Activated T-helper 1 cell treated with anti-CD3 and anti-CD28 coated beads, Interleukin-12 subunit alpha, Interleukin-12 subunit beta, Interleukin-2, Interleukin-4 antibody, amounts not matched to agents 30 ng/mL and 10 ng/mL and 1 ng/mL, durations not matched to agents 14 hours and 24 hours and 36 hours (primary cell): ENCODE data around the gene PSTPIP1. TPM values are rescaled to one million over a fixed set of nuclear protein-coding genes. Genes with fewer than 3 reads are reported as not detected.
A peak's percentile ranks its signal among the peaks of the same experiment; 100 is the strongest.

Experiments used
- DNase-seq: peaks from one replicate; pipeline ENCODE4 v3.0.0; 2021; ENCODE audit warnings: low spot score
- H3K27ac Mint-ChIP-seq: one replicate; pipeline ENCODE4 v1.8.0; 2021; ENCODE audit warnings: mild to moderate bottlenecking, mixed read lengths
- H3K27me3 Mint-ChIP-seq: one replicate; pipeline ENCODE4 v1.8.0; 2022; ENCODE audit warnings: mild to moderate bottlenecking, moderate library complexity, mixed read lengths; ENCODE audit not compliant: insufficient read depth
- H3K36me3 Mint-ChIP-seq: one replicate; pipeline ENCODE4 v1.8.0; 2021; ENCODE audit warnings: low read depth, mixed read lengths
- H3K4me1 Mint-ChIP-seq: one replicate; pipeline ENCODE4 v1.8.0; 2021; ENCODE audit warnings: low read depth, mixed read lengths
- H3K4me3 Mint-ChIP-seq: one replicate; pipeline ENCODE4 v1.8.0; 2021; ENCODE audit warnings: mild to moderate bottlenecking, moderate library complexity, mixed read lengths
- H3K9me3 Mint-ChIP-seq: one replicate; pipeline ENCODE4 v1.8.0; 2021; ENCODE audit warnings: mixed read lengths
- intact Hi-C: fragments of 100-400 bp; cut with micrococcal nuclease; formaldehyde crosslinking; loops from one replicate; pipeline ENCODE4 v1.15.1; 2024
- total RNA-seq: library from RNA; stranded (reverse); gene quantifications from 2 replicates; pipeline ENCODE4 v1.2.3, GENCODE V29; 2022

PSTPIP1 gene
- total RNA-seq, 1 donor from 2014 or later = 226 TPM

DNA sequence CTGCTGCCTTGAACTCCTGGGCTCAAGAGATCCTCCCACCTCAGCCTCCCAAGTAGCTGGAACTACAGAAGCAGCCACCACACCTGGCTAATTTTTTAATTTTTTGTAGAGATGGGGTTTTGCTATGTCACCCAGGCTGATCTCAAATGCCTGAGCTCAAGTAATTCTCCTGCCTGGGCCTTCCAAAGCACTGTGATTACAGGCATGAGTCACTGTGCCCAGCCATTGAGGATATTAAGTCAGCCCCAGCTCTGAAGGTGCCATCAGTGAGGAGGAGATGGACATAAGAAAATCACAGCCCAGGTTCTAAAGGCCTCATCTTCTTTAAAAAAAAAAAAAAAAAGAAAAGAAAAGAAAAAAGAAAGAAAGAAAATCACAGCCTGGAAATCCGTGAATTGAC is 26.6 kb upstream of the PSTPIP1 start:
- no peak overlapping the region for H3K4me3 Mint-ChIP-seq
- no peak for DNase-seq
- H3K9me3 Mint-ChIP-seq = no peaks in the 10 kb centered on the region
- H3K27me3 Mint-ChIP-seq = peaks cover 13% of the 10 kb centered on the region
- intact Hi-C loops = no loop called here
- H3K4me1 Mint-ChIP-seq = no peaks in the 10 kb centered on the region
- no peak overlapping the region for H3K27ac Mint-ChIP-seq
- no peaks in the 10 kb centered on the region for H3K36me3 Mint-ChIP-seq

DNA sequence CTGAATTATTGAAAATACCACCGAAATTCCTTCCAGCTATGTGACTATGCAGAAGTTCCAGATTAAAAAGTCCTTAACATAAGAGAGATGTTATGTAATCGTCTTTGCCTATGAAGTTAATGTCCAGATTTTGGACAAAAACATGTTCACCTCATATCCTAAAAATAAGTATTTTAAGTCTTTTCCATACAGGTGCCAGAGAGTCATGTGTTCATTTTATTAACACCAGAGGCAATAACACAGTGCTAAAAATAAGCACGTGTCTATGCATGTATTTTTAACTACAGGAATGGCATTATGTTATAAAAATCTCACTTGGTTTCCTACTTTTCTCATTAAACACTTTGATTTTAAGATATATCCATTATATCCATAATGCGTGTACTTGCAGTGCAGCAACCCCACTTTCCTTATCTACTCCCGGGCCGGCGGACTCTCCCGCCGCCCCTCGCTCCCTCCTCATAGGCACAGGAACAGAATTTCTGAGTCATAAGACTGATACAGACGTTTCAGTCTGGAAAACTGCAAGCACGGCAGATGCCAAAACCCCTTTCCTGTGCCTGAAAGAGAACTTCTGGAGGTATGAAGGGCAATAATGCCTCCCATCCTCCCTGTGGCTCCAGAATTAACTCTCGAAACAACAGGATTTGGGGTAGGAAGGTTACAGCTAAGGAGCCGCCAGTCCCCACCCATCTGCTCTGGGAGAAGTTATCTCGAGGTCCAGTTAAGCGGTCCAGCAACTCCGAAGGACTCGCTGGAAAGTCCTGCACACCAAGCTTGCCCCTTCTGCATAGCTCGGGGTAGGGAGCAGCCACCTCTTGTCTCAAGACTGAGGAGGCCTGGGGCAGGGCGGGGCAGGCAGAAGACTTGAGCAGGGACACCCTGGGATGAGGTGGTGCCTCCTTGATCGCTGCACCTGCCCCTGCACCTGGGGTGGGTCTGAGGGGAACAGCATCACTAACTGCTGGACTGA is 22.3 kb upstream of the PSTPIP1 start:
- peaks cover 4% of the 10 kb centered on the region for H3K27me3 Mint-ChIP-seq

DNA sequence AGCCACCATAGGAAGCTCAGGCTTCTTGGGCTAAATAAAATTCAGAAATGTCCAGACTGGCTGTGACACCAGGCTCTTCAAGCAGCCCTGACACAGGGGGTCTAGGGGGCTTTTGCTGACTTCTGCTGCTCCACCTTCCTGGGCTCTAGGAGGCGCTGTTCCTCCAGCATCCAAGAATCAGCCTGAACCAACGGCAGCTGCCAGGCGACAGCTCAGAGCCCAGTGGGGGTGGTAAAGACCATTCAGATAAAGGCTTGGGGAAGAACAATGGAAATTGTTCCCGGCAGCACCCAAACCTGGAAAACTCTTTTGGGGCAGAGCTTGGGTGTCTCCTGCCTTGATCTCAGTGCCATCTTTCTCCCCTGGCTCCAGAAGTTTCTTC is 21.6 kb upstream of the PSTPIP1 start:
- intact Hi-C loops = loop anchor here (1.0 to 5.0 kb wide), 5 partner anchors 40 to 524 kb away; no protein-coding TSS in a partner anchor
- H3K27me3 Mint-ChIP-seq = peaks cover 4% of the 10 kb centered on the region
- no peak overlapping the region for H3K27ac Mint-ChIP-seq

More for the DNA sequence above, 22.3 kb upstream of the PSTPIP1 start:
- Mint-ChIP-seq H3K4me3 (no peak overlapping the region), H3K9me3 (no peaks in the 10 kb centered on the region), H3K36me3 (no peaks in the 10 kb centered on the region), H3K27ac (no peak overlapping the region), H3K4me1 (peaks cover 30% of the 10 kb centered on the region)
- DNase-seq = no peak
- intact Hi-C loops = loop anchor here (1.0 to 5.0 kb wide), 5 partner anchors 41 to 525 kb away; no protein-coding TSS in a partner anchor

DNA sequence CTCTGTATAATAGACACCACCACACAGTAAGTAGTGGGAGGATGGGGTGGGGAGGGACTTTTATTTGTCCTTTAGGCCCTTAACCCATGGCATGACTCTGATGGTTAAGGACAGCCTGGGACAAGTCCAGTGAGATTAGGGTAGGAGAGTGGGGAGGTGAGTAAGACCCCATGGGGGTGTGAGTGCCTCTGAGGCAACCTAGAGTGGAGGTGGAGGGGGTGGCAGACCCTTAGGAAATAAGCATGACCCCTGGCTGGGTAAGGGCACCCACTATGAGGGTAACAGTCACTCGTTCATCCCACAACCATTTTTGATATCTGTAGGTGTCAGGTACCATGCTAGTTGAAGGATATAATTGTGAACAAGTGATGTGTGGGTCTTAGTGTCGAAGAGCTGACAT is 21.0 kb upstream of the PSTPIP1 start:
- peaks cover 4% of the 10 kb centered on the region for H3K36me3 Mint-ChIP-seq
- DNase-seq = no peak
- intact Hi-C loops = loop anchor here (1.0 to 5.0 kb wide), 6 partner anchors 39 to 569 kb away; no protein-coding TSS in a partner anchor
- peaks cover 38% of the 10 kb centered on the region for H3K4me1 Mint-ChIP-seq
- H3K9me3 Mint-ChIP-seq = peaks cover 4% of the 10 kb centered on the region
- no peak overlapping the region for H3K27ac Mint-ChIP-seq
- peaks cover 4% of the 10 kb centered on the region for H3K27me3 Mint-ChIP-seq
- H3K4me3 Mint-ChIP-seq = no peak overlapping the region

More for the DNA sequence above, 21.6 kb upstream of the PSTPIP1 start:
- no peak for DNase-seq
- no peak overlapping the region for H3K4me3 Mint-ChIP-seq
- peaks cover 2% of the 10 kb centered on the region for H3K36me3 Mint-ChIP-seq
- peaks cover 2% of the 10 kb centered on the region for H3K9me3 Mint-ChIP-seq
- H3K4me1 Mint-ChIP-seq = peaks cover 36% of the 10 kb centered on the region

DNA sequence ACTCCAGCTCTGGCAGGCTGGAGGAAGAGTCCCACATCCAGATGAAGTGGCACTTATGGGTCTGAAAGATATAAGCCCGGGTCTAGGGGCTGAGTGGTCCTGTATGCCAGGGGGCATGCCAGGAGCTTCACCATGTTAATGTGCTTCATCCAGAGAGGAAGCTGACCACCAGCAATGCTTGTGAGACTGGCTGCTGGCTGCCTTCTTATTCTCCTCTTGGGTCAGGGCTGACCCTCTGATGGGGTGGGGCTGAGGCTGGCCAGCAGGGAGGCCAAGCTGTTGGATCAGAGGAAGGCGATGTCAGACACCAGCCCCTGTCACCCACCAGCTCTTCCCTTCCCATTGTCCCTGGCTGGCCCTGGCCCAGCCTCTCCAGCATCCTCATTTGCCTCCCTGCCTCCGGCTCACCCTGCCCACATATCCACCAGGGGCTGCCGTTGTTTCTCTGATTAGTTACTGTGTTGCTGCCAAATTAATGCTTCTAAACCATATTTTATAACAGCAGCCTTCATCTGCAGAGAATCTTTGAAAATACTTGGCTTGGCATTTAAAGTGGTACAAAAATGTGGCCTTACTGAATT is 20.4 kb upstream of the PSTPIP1 start:
- intact Hi-C loops = loop anchor here (1.0 to 5.0 kb wide), 5 partner anchors 93 to 569 kb away; no protein-coding TSS in a partner anchor
- Mint-ChIP-seq H3K4me1 (peaks cover 38% of the 10 kb centered on the region), H3K36me3 (peaks cover 4% of the 10 kb centered on the region), H3K9me3 (peaks cover 4% of the 10 kb centered on the region), H3K27me3 (peaks cover 4% of the 10 kb centered on the region), H3K4me3 (no peak overlapping the region), H3K27ac (no peak overlapping the region)
- no peak for DNase-seq

DNA sequence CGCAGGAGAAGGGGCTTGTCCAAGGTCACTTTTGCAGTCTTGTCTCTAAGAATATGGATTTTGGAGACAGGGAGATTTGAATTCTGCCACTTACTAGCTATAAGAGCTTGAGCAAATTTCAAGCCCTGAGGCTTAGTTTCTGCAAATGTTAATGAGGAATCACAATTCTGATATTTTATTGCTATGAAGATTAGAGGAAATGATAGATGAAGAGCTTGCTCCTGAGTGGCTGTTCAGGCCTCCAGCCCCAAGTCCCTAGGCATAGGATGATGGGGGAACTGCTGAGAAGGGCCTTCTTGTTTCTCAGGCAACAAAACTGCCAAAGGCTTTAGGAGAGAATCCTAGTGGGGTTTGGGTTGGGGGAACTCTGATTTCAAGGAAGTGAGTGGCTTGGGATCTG is 18.8 kb upstream of the PSTPIP1 start:
- peak overlapping the region; percentile 5 for H3K4me3 Mint-ChIP-seq

DNA sequence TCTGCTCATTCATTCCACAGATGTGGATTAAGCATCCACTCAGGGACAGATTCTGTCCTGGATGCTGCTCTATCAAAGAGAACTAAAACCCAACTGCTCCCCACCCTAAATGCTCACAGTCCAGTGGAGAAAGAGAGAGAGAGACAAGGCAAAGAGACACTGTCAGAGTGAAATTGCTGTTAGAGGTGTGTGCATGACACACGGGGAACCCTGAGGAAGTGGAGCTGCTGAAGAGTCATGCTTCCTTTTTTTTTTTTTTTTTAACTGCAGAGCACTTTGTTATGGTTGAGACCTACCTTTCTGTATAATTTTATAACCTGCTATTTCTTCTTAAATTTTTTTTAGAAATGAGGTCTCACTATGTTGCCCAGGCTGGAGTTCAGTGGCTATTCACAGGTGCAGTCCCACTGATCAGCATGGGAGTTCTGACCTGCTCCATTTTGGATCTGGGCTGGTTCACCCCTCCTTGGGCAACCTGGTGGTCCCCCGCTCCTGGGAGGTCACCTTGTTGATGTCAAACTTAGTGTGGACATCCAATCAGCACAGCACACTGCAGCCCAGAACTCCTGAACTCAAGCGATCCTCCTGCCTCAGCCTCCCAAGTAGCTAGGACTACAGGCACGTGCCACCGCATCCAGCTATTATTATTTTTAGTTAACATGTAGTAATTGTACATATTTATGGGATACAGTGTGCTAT is 18.2 kb upstream of the PSTPIP1 start:
- intact Hi-C loops = loop anchor here (1.0 to 2.0 kb wide), 3 partner anchors 12 to 27 kb away; partner anchors contain the start of gene PSTPIP1
- H3K27ac Mint-ChIP-seq = peak overlapping the region; percentile 48
- H3K4me3 Mint-ChIP-seq = peak overlapping the region; percentile 47

More for the DNA sequence above, 18.8 kb upstream of the PSTPIP1 start:
- Mint-ChIP-seq H3K27me3 (peaks cover 1% of the 10 kb centered on the region), H3K9me3 (peaks cover 4% of the 10 kb centered on the region), H3K36me3 (peaks cover 4% of the 10 kb centered on the region), H3K27ac (peak overlapping the region; percentile 48), H3K4me1 (peaks cover 38% of the 10 kb centered on the region)
- intact Hi-C loops = loop anchor here (1.0 to 2.0 kb wide), 3 partner anchors 12 to 27 kb away; partner anchors contain the start of gene PSTPIP1
- DNase-seq = no peak

DNA sequence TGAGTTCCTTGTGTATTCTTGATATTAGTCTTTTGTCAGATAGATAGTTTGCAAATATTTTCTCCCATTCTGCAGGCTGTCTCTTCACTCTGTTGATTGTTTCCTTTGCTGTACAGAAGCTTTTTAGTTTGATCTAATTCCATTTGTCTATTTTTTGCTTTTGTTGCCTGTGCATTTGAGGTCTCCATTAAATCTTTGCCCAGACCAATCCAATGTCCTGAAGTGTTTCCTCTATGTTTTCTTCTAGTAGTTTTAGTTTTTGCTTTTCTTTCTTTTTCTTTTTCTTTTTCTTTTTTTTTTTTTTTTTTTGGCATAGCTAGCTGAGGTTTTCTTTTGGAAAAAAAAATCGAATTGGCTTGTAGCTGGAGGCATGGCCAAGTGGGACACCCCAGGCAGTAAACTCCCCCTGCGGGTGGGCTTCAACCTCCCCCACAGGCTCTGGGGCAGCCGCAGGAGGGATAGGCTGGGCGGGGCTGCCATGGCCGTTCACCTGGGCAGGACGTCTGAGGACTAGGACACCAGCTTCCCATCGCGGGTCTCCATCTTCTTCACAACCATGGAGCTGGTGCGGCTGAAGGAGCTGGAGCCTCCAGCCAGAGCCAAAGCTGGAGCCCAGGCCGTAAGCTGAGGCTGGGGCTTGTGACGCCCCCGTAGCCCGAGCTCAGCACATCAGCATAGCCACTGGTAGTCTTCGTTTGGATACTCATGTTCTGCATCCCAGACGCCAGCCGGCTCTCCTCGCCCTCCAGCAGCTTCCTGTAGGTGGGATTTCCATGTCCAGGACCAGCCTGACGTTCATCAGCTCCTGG is 16.2 kb upstream of the PSTPIP1 start:
- intact Hi-C loops = no loop called here
- peaks cover 4% of the 10 kb centered on the region for H3K36me3 Mint-ChIP-seq
- no peaks in the 10 kb centered on the region for H3K27me3 Mint-ChIP-seq
- DNase-seq = no peak
- H3K4me1 Mint-ChIP-seq = peaks cover 52% of the 10 kb centered on the region
- no peak overlapping the region for H3K27ac Mint-ChIP-seq
- H3K4me3 Mint-ChIP-seq = no peak overlapping the region
- peaks cover 4% of the 10 kb centered on the region for H3K9me3 Mint-ChIP-seq

More for the DNA sequence above, 18.2 kb upstream of the PSTPIP1 start:
- H3K36me3 Mint-ChIP-seq = peaks cover 4% of the 10 kb centered on the region
- peaks cover 4% of the 10 kb centered on the region for H3K9me3 Mint-ChIP-seq
- no peaks in the 10 kb centered on the region for H3K27me3 Mint-ChIP-seq
- no peak for DNase-seq
- peaks cover 40% of the 10 kb centered on the region for H3K4me1 Mint-ChIP-seq

DNA sequence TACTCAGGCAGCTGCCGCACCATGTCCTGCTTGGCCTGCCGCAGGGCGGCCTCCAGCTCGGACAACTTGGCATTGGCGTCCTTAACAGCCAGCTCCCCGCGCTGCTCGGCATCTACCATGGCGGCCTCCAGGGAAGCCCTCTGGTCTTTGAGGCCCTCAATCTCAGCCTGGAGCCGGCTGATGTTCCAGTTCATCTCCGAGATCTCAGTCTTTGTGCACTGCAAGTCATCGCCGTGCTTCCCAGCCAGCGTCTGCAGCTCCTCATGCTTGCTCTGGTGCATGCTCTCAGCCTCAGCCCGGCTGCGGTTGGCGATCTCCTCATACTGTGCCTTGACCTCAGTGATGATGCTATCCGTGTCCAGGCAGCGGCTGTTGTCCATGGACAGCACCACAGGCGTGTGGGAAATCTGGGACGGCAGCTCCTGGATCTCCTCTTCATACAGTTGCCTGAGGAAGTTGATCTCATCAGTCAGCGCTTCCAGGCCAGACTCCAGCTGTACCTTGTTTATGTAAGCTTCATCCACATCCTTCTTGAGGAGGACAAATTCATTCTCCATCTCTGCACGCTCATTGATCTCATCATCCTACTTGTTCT is 15.5 kb upstream of the PSTPIP1 start:
- H3K9me3 Mint-ChIP-seq = peaks cover 4% of the 10 kb centered on the region
- peaks cover 52% of the 10 kb centered on the region for H3K4me1 Mint-ChIP-seq
- no peaks in the 10 kb centered on the region for H3K27me3 Mint-ChIP-seq
- H3K27ac Mint-ChIP-seq = no peak overlapping the region
- peaks cover 4% of the 10 kb centered on the region for H3K36me3 Mint-ChIP-seq
- intact Hi-C loops = no loop called here
- no peak for DNase-seq
- no peak overlapping the region for H3K4me3 Mint-ChIP-seq

DNA sequence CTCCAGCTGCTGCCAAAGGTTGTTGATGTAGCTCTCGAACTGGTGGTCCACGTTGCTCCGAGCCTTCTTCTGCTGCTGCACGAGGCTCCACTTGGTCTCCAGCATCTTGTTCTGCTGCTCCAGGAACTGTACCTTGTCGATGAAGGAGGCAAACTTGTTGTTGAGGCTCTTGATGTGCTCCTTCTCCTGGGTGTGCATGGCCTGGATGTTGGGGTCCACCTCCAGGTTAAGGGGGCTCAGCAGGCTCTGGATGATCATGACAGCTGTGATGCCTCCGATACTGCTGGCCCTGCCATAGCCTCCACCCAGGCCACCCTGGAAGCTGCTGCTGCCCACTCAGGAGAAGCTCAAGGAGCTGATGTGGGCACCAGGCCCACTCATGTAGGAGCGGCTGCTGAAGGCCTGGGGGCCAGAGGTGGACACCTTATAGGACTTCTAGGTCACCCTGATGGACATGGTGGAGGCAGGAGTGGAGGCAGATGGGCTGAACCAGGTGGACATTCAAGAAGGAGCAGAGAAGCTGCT is 14.9 kb upstream of the PSTPIP1 start:
- intact Hi-C loops = no loop called here
- Mint-ChIP-seq H3K27me3 (no peaks in the 10 kb centered on the region), H3K36me3 (peaks cover 4% of the 10 kb centered on the region), H3K4me1 (peaks cover 49% of the 10 kb centered on the region), H3K4me3 (no peak overlapping the region), H3K9me3 (peaks cover 4% of the 10 kb centered on the region), H3K27ac (no peak overlapping the region)
- DNase-seq = no peak

DNA sequence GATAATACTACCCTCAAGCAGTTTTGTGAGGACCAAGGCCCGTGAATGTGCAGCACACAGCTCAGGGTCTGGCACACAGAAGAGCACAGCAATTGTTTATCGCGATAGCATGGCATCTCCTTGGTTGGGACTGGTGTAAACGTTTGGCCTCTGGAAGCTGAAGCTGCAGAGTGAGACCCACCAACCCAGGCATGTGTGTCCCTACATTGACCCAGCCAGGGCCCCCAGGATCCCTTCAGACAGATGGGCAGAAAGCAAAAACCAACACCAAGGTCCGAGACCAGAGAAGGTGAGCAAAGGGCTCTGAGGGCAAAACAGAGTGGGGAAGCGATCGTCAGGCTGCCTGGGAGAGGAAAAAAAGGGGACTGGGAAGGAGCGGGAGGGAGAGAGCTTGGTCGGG is 12.6 kb upstream of the PSTPIP1 start:
- no peak for DNase-seq
- Mint-ChIP-seq H3K9me3 (peaks cover 4% of the 10 kb centered on the region), H3K4me1 (peaks cover 56% of the 10 kb centered on the region), H3K27me3 (no peaks in the 10 kb centered on the region), H3K27ac (peak overlapping the region; percentile 22), H3K36me3 (peaks cover 4% of the 10 kb centered on the region), H3K4me3 (no peak overlapping the region)
- intact Hi-C loops = no loop called here
